Measurements from ENCODE around the gene CFAP141. TPM values are rescaled to one million over a fixed set of nuclear protein-coding genes. Genes with fewer than 3 reads are reported as not detected.
"Not testable (repeated sequence)": the region's sequence is repeated elsewhere in the genome, so short reads cannot be mapped to it uniquely, and the experiment has no call there.

The CFAP141 gene
- total and polyA plus RNA-seq, 5 donors: not detected

DNA sequence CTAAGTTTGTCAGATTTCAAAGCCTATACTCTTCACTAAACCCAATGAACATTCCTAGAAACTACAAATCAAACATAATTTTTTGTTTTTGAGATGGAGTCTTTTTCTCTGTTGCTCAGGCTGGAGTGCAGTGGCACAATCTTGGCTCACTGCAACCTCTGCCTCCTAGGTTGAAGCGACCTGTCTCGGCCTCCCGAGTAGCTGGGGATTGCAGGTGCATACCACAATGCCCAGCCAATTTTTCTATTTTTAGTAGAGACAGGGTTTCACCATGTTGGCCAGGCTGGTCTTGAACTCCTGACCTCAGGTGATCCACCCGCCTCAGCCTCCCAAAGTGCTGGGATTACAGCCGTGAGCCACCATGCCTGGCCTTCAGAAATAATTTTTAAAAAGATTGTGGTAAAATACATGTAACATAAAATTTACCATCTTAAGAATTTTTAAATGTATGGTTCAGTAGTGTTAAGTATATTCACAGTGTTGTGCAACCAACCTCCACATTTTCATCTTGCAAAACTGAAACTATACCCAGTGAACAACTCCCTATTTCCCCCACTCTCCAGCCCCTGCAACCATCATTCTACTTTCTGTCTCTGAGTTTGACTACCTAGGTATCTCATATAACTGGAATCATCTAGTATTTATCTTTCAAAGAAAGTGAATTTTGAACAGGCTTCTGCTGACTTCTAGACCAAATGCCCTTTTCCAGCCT is 2.7 kb upstream of the CFAP141 start:
- no peaks in the 10 kb centered on the region for H3K9me3 ChIP-seq (ENCODE audit: control insufficient read depth, low read length)
- no peak overlapping the region for H3K27ac ChIP-seq (ENCODE audit: low read length)
- 89% methylated on average over 5 of the region's 5 CpGs for WGBS
- no peak for DNase-seq
- ATAC-seq: no peak
- intact Hi-C loops (cut with DNase I): no loop called here
- no peaks in the 10 kb centered on the region for H3K27me3 ChIP-seq (ENCODE audit: control insufficient read depth, insufficient read depth)
- H3K4me3 ChIP-seq (ENCODE audit: low read length): no peak overlapping the region
- H3K4me1 ChIP-seq (ENCODE audit: control insufficient read depth, insufficient read depth, low read length): no peaks in the 10 kb centered on the region

- Histone ChIP-seq H3K4me3 (ENCODE audit: low read length) (no peak overlapping the region), H3K9me3 (ENCODE audit: control insufficient read depth, low read length) (no peaks in the 10 kb centered on the region), H3K27me3 (ENCODE audit: control insufficient read depth, insufficient read depth) (no peaks in the 10 kb centered on the region), H3K27ac (ENCODE audit: low read length) (no peak overlapping the region), H3K4me1 (ENCODE audit: control insufficient read depth, insufficient read depth, low read length) (no peaks in the 10 kb centered on the region)
- WGBS: 82% methylated on average over 9 of the region's 9 CpGs
- no peak for DNase-seq
- intact Hi-C loops (cut with DNase I): no loop called here
- peak in 1 of 2 donors; percentile 12 for ATAC-seq
Observed at GRCh38 chr1:154207262-154207661, 1.1 kb upstream of the CFAP141 start.

DNA sequence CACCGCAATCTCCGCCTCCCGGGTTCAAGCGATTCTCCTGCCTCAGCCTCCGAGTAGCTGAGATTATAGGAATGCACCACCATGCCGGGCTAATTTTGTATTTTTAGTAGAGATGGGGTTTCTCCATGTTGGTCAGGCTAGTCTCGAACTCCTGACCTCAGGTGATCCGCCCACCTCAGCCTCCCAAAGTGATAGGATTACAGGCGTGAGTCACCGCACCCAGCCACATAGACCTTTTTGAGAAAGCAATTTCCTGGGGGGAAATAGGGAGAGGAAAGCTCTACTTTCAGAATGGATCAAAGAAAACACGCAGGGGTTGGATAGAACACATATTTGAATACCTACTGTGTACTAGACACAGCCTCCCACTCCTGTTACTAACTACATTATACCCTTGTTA is 355 bp downstream of the CFAP141 start:
- 88% methylated on average over 11 of the region's 11 CpGs for WGBS
- H3K27ac ChIP-seq (ENCODE audit: low read length); intact Hi-C loops (cut with DNase I); H3K27me3 ChIP-seq (ENCODE audit: control insufficient read depth, insufficient read depth); ATAC-seq; H3K9me3 ChIP-seq (ENCODE audit: control insufficient read depth, low read length); DNase-seq; H3K4me3 ChIP-seq (ENCODE audit: low read length); H3K4me1 ChIP-seq (ENCODE audit: control insufficient read depth, insufficient read depth, low read length): not testable (repeated sequence)

- intact Hi-C loops (cut with DNase I): loop anchor here in 1 of 4 donors (10.0 kb wide), 1 partner anchor 65 kb away; no protein-coding TSS in a partner anchor
- peak; percentile 17 to 19 for ATAC-seq
- H3K27me3 ChIP-seq (ENCODE audit: control insufficient read depth, insufficient read depth): no peaks in the 10 kb centered on the region
Observed at GRCh38 chr1:154199563-154199879, 6.6 kb downstream of the CFAP141 start.

DNA sequence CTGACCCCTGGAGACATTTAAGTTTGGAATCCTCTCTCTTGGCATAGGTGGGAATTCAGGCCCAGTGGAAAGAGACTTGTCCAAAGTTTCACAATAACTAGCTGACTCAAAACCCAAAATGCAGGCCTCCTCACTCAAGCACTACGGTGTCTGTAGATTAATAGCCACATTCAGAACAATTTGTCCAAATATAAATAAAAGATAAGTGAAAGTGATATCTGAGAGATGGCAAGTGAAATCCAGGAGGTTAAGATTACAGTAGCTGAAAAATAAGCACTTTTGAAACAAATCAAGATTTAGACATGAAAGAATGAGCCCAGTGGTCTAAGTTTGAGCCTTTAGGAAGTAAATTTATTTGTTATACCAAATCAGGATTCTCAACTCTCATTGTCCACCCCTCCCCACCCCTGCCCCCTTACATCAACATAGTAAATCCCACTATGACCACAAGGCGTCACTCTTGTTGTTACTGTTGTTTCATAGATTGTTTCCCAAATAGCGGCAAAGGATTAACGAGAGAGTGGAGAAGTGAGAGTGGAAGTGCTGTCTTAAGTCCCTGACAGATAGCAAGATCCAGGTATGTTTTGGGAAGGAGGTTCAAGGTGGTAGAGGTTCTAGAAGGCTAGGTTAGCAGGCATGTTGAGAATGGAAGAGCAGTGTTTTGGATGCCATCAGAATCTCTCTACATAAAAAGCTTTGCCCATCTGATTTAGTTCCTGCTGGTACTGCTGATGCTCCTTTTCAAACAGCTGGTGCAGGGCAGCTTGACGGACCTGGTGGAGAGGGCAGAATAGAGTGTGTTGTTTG is 7.2 kb downstream of the CFAP141 start:
- Histone ChIP-seq H3K9me3 (ENCODE audit: control insufficient read depth, low read length) (no peaks in the 10 kb centered on the region), H3K4me1 (ENCODE audit: control insufficient read depth, insufficient read depth, low read length) (peaks cover 2% of the 10 kb centered on the region), H3K27ac (ENCODE audit: low read length) (peak overlapping the region; percentile 17), H3K27me3 (ENCODE audit: control insufficient read depth, insufficient read depth) (no peaks in the 10 kb centered on the region), H3K4me3 (ENCODE audit: low read length) (no peak overlapping the region)
- intact Hi-C loops (cut with DNase I): loop anchor here in 1 of 4 donors (10.0 kb wide), 1 partner anchor 66 kb away; no protein-coding TSS in a partner anchor
- 4% methylated on average over 5 of the region's 5 CpGs for WGBS
- ATAC-seq: peak; percentile 52 to 63
- DNase-seq: no peak

More at GRCh38 chr1:154199563-154199879, 6.6 kb downstream of the CFAP141 start:
- Histone ChIP-seq H3K4me3 (ENCODE audit: low read length) (no peak overlapping the region), H3K4me1 (ENCODE audit: control insufficient read depth, insufficient read depth, low read length) (no peaks in the 10 kb centered on the region), H3K27ac (ENCODE audit: low read length) (peak overlapping the region; percentile 17), H3K9me3 (ENCODE audit: control insufficient read depth, low read length) (no peaks in the 10 kb centered on the region)
- DNase-seq: no peak
- 95% methylated on average over 3 of the region's 3 CpGs for WGBS

GRCh38 chr1:154193821-154194220 is 12.3 kb downstream of the CFAP141 start:
- intact Hi-C loops (cut with DNase I): loop anchor here in 1 of 4 donors (10.0 kb wide), 1 partner anchor 71 kb away; no protein-coding TSS in a partner anchor
- Histone ChIP-seq H3K27ac (ENCODE audit: low read length) (no peak overlapping the region), H3K9me3 (ENCODE audit: control insufficient read depth, low read length) (no peaks in the 10 kb centered on the region), H3K4me3 (ENCODE audit: low read length) (no peak overlapping the region), H3K27me3 (ENCODE audit: control insufficient read depth, insufficient read depth) (no peaks in the 10 kb centered on the region), H3K4me1 (ENCODE audit: control insufficient read depth, insufficient read depth, low read length) (peaks cover 6% of the 10 kb centered on the region)
- 34% methylated on average over 8 of the region's 8 CpGs for WGBS
- ATAC-seq: peak; percentile 10 to 14
- DNase-seq: peak; percentile 40 to 77 (median 76)

GRCh38 chr1:154192476-154192875 is 13.7 kb downstream of the CFAP141 start:
- no peak for ATAC-seq
- Histone ChIP-seq H3K27me3 (ENCODE audit: control insufficient read depth, insufficient read depth) (no peaks in the 10 kb centered on the region), H3K27ac (ENCODE audit: low read length) (peak overlapping the region; percentile 46), H3K4me3 (ENCODE audit: low read length) (no peak overlapping the region), H3K9me3 (ENCODE audit: control insufficient read depth, low read length) (no peaks in the 10 kb centered on the region), H3K4me1 (ENCODE audit: control insufficient read depth, insufficient read depth, low read length) (peaks cover 6% of the 10 kb centered on the region)
- WGBS: 34% methylated on average over 3 of the region's 3 CpGs
- intact Hi-C loops (cut with DNase I): loop anchor here in 1 of 4 donors (10.0 kb wide), 1 partner anchor 72 kb away; no protein-coding TSS in a partner anchor
- no peak for DNase-seq

DNA sequence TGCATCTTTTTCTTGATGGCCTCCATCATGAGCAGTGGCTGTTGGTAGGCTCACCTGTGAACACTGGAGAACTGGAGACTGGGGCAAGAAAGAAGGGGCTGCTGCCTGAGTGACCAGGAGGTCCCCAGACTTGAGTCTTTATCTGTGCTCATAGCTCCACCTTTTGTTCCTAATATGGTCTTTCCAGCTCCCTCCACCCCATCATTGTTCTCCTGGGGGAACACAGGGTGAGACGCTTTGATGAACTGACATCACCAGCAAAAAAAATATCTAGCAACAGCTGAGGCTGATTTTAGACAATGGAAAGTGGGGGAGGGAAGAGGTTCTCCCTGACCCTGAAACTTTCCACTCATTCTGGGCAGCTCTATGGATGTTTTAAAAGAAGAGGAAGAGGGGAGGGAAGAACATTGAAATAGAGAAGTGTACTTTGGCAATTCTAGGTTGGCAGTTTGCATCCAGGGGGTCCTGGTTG is 14.1 kb downstream of the CFAP141 start, which contains the start of gene TPM3:
TPM3 (minus strand) TSS at position 111 of the 472 bp plus-strand sequence; CDS start at position 29, 82 bp downstream.
- peak; percentile 55 to 83 for ATAC-seq
- DNase-seq: no peak
- 8% methylated on average over 1 of the region's 1 CpG for whole genome bisulfite sequencing
- Histone ChIP-seq H3K9me3 (ENCODE audit: control insufficient read depth, low read length) (no peaks in the 10 kb centered on the region), H3K27ac (ENCODE audit: low read length) (peak within 1 kb of the TSS; percentile 46), H3K4me3 (ENCODE audit: low read length) (peak within 1 kb of the TSS; percentile 12), H3K27me3 (ENCODE audit: control insufficient read depth, insufficient read depth) (no peaks in the 10 kb centered on the region), H3K4me1 (ENCODE audit: control insufficient read depth, insufficient read depth, low read length) (peaks cover 6% of the 10 kb centered on the region)
- intact Hi-C loops (cut with DNase I): loop anchor here in 1 of 4 donors (10.0 kb wide), 1 partner anchor 73 kb away; no protein-coding TSS in a partner anchor

DNA sequence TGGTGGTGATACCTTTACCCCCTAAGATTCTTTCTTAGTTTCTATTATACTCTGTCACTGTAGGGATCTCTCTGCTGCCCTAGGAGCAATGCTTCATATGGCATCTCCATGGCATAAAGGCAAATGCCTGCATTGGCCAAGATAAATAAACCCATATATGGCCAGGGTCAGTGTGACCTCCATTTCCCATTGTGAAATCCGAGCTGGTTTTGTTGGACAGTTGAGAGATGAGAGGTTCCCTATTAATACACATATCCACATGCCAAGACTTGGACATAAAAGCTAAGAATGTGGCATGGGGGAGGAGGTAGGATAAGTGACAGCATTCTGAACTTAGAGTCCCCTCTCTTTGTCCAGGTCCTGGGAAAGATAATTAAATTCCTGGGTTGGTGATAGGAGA is 15.6 kb downstream of the CFAP141 start:
- Histone ChIP-seq H3K27me3 (ENCODE audit: control insufficient read depth, insufficient read depth) (no peaks in the 10 kb centered on the region), H3K4me1 (ENCODE audit: control insufficient read depth, insufficient read depth, low read length) (peaks cover 6% of the 10 kb centered on the region), H3K27ac (ENCODE audit: low read length) (no peak overlapping the region), H3K4me3 (ENCODE audit: low read length) (peak overlapping the region; percentile 12), H3K9me3 (ENCODE audit: control insufficient read depth, low read length) (no peaks in the 10 kb centered on the region)
- WGBS: 12% methylated on average over 1 of the region's 1 CpG
- intact Hi-C loops (cut with DNase I): loop anchor here in 1 of 4 donors (10.0 kb wide), 1 partner anchor 74 kb away; no protein-coding TSS in a partner anchor
- no peak for DNase-seq
- ATAC-seq: peak; percentile 41 to 68

DNA sequence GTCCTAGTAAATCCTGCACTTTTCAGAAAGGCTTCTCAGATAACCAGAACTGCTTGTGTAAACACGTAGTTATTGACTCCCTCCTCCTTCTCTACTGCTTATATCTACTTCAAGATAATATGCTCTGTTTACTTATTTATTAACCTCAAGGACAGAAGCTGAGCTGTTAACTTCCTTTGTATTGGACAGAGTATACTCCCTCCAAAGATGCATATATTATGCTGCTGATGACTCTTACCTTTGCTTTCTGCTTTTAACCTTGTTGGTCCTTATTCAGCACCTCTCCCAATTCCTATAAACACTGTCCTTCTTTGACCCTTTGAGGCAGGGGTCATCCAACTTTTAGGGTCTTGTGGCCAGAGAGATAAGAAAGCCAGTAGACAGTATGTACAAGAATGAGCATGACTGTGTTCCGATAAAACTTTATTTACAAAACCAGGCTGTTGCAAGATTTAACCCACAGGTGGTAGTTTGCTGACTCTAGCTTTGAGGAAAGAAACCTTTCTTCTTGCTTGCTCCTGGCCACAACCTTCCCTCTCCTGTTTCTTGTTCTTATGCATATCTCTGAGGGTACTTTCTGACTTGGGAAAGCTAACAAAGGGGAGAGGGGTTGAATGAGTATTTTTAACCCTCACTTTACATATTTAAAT is 19.2 kb downstream of the CFAP141 start:
- Histone ChIP-seq H3K9me3 (ENCODE audit: control insufficient read depth, low read length) (no peaks in the 10 kb centered on the region), H3K27ac (ENCODE audit: low read length) (no peak overlapping the region), H3K27me3 (ENCODE audit: control insufficient read depth, insufficient read depth) (no peaks in the 10 kb centered on the region), H3K4me1 (ENCODE audit: control insufficient read depth, insufficient read depth, low read length) (no peaks in the 10 kb centered on the region), H3K4me3 (ENCODE audit: low read length) (no peak overlapping the region)
- intact Hi-C loops (cut with DNase I): loop anchor here in 1 of 4 donors (10.0 kb wide), 1 partner anchor 88 kb away; the partner anchor contains the start of gene HAX1
- 31% methylated on average over 2 of the region's 2 CpGs for WGBS
- no peak for DNase-seq
- no peak for ATAC-seq

Measured in right cardiac atrium (tissue), 5 donors.